Neural progenitor cell (in vitro differentiated cells): ENCODE measurements around the gene SHOC1.

Source experiments
- CTCF ChIP-seq: fragments of 200-600 bp; sonication (generic); IDR thresholded peaks from 2 replicates; pipeline ENCODE4 v1.5.1; 2017; ENCODE audit warnings: antibody characterized with exemption, mild to moderate bottlenecking
- EZH2 ChIP-seq: fragments of 200-600 bp; sonication (generic); IDR thresholded peaks from 2 replicates; pipeline ENCODE4 v1.6.1; 2017; ENCODE audit warnings: antibody characterized with exemption, mild to moderate bottlenecking, moderate library complexity

- TF ChIP-seq CTCF (no peak), EZH2 (no peak)
Measured at GRCh38 chr9:111798786-111799185, 4.0 kb upstream of the SHOC1 start.
